Activated CD4-positive, alpha-beta T cell treated with anti-CD3 and anti-CD28 coated beads for 4 hours (primary cell): ENCODE results near the gene KIAA1328.
"Not testable (repeated sequence)": the region's sequence is repeated elsewhere in the genome, so short reads cannot be mapped to it uniquely, and the experiment has no call there.

Experiments
- DNase-seq, 2 donors: peaks; one replicate each; pipeline ENCODE4 v3.0.0-alpha.2; 2020

Gene KIAA1328

GRCh38 chr18:36828157-36828629, 734 bp upstream of the KIAA1328 start:
- peak; percentile 14 to 15 for DNase-seq

DNA sequence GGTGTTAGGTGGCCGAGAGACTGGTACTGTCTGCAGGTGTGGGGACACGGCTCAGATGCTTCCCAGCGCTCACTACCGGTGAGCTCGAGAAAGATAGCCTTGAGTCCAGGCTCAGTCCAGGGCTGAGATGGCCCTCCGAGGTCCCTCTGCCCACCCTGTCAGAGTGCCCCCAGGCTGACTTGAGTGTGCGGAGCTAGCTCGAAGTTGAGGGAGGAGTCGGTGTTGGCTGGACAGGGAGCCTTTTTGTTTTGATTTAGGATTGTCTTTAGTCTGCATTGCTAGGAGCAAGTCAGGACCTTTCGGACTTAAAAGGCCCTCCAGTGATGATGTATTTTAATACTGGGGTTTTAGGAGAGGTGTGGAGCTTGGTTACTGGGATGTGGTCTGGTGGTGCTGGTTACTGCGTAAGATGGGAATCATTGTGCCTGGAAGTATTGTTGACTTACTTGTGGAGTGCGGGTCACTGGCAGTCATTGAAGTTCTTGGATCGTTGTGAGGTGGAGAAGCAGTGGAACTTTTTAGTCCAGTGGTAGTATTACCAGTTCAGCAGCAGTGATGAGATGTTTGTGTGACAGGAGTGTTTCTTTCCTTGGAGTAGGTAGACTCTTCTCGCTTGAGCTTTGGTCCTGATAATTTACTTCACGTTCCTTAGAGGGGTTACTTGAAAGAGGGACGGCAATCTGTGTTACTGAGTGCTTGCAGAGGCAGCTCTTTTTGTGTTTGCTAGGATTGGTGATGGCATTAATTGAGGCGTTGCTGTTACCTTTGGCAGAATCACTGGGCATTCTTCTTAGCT, 633 bp downstream of the KIAA1328 start:
- no peak for DNase-seq

- no peak for DNase-seq
Observed at GRCh38 chr18:36830158-36830495, 1.2 kb downstream of the KIAA1328 start.

DNA sequence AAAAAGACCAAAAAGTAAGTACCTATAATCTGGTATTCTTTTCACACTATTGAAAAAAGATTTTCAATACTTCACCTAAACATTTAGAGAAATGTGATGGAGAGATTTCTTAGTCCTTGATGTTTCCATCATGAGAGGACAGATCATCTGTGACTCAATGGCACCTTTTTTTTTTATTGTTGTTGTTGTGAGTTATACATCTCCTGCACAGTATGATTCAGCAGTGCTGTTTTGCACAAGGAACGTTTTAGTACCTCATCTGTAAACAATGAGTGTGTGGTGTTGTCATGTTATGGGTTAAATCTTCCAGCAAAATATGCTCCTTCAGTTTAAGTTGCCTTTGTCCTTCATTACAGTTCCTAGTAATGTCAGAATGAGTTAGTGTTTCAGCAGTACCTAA, 2.2 kb downstream of the KIAA1328 start:
- no peak for DNase-seq

DNA sequence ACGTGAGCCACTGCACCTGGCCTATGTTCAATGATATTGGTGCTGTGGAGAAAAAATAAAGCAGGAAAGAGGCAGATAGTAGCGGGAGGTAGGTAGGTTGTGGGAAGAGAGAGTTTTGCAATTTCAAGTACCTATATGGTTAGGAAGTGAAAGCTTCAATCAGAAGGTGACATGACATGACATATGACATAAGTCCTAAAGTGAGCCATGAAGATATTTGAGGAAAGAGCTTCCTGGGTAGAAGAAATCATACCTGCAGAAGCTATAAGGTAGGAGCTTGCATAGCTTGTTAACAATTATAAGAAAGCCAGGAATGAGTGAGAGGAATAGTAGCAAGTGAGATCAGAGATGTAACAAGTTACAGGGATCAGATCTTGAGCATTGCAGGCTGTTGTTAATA, 4.2 kb downstream of the KIAA1328 start:
- no peak for DNase-seq

- no peak for DNase-seq
Observed at GRCh38 chr18:36835927-36836326, 7.0 kb downstream of the KIAA1328 start.

GRCh38 chr18:36839835-36840234, 10.9 kb downstream of the KIAA1328 start:
- no peak for DNase-seq

DNA sequence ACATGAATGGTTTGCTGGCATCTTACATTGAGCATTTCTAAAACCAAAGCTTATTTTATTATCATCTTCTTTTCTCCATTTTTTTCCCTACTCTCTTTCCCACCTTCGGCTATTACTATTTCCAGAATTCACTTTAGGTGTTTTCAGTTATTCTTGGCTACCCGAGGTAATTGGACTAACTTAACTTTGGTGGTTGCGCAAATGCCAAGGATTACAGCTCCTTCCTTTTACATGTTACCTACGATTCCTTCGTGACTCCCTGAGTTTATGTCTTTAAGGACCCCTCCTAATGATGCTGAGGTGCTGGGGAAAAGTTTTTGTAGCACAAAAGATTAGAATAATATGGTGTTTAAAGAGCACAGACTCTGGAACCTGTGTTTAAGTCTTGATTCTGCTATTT, 14.3 kb downstream of the KIAA1328 start:
- DNase-seq = no peak

DNA sequence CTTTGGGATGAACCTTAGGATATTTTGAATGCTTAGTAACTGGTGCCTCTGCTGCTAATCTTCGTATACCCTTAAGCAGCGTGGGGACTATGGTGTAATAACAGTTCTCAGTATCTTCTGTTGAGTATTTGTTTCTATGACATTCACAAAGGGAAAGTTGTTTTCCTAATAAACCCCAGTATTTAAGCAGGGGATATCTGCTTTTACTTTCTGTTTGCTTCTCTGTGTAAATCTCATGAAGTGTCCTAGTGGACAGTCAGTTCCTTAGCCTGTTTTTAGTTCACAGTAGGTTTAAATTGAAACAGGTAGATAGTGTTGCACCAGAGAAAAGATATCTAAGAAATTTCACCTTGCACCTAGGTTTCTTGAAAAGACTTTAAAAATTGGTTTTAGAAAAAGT, 14.9 kb downstream of the KIAA1328 start:
- no peak for DNase-seq

- DNase-seq = no peak
Observed at GRCh38 chr18:36848609-36849008, 19.7 kb downstream of the KIAA1328 start.

- DNase-seq = no peak
Observed at GRCh38 chr18:36849288-36850006, 20.5 kb downstream of the KIAA1328 start.

- no peak for DNase-seq
Observed at GRCh38 chr18:36850527-36851201, 21.7 kb downstream of the KIAA1328 start.

GRCh38 chr18:36851202-36851590, 22.3 kb downstream of the KIAA1328 start:
- DNase-seq = no peak

DNA sequence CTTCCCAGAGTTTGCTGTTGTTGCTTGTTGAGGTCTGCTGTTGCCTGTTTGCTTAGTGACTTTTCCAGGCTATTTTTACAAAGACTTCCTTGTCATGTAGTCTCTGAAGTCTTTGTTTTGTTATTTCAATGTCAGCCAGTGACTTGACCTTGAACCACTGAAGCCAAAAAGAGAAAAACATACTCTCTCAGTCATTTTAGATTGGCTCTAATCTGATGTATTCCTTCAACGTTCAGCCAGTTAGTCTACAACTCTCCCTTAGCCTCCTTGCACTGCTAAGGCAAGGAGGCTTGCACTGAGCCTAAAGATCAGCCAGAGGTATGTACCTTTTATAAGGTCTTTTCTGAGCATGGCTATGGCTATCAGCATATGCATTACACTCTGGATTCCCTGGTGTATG, 27.9 kb downstream of the KIAA1328 start:
- DNase-seq = no peak

DNA sequence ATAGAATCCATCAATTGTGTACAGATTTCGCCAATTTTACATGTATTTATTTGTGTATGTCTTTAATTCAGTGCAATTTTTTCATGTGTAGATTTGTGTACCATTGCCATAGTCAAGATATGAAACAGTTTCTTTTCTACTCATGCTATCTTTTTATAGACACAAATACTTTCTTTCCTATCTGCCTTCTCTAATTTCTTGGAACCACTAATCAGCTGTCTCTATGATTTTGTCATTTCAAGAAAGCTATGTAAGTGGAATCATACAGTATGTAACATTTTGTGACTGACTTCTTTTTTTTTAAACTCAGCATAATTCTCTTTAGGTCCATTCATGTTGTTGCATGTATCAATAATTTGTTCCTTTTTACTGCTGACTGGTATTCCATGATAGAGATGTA, 33.3 kb downstream of the KIAA1328 start:
- DNase-seq = no peak

DNA sequence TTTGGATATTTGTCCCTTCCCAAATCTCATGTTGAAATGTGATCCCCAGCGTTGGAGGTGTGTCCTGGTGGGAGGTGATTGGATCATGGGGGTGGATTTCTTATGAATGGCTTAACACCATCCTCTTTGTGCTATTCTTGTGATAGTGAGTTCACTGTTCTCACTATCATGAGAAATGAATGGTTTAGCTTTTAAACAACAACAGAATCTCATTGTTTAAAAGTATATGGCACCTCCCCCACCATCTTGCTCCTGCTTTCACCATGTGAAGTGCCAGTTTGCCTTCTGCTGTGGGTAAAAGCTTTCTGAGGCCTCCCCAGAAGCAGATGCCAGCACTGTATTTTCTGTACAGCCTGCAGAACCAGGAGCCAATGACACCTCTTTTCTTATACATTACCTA, 38.1 kb downstream of the KIAA1328 start:
- DNase-seq = no peak

- no peak for DNase-seq
Observed at GRCh38 chr18:36871801-36872200, 42.9 kb downstream of the KIAA1328 start.

- no peak for DNase-seq
Observed at GRCh38 chr18:36872329-36872728, 43.4 kb downstream of the KIAA1328 start.

- not testable (repeated sequence) for DNase-seq
Observed at GRCh38 chr18:36873826-36874225, 44.9 kb downstream of the KIAA1328 start.

GRCh38 chr18:36879796-36880195, 50.9 kb downstream of the KIAA1328 start:
- DNase-seq = not testable (repeated sequence)

- no peak for DNase-seq
Observed at GRCh38 chr18:36885981-36886380, 57.1 kb downstream of the KIAA1328 start.

DNA sequence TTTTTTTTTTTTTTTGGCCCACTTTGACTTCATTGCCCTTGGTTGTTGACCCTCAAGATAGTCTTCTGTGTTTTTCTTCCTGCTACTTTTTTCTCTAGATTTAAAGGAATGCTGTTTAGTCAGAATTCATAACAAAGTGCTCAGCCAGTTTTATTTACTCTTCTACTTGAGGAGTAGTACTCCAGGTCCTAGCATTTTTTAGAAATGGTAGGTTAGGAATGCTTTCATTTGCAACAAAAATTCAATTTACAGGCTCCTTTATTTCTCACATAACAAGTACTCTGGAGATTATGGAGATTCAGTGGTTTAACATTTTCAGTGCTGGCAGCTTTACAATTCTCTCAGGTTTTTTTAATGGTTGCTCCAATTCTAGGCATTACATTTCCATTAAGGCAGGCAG, 58.2 kb downstream of the KIAA1328 start:
- no peak for DNase-seq

DNA sequence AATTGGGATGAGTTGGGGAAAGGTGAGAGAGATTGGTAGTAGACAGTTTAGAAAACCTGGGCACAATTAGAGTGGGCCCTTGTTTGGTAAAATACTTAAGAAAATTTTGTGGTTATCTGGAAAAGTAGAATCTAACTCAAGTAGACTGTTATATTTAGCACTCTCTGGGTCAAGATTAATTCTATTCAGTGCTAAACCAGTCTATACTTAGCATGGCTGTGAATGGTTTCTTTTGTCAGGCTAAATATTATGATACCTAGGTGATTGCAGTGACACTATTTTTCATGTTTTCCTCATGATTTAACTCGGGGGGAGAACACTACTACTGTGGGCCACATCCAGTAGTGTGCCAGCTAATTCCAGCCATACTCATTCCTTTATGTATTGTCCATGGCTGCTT, 58.9 kb downstream of the KIAA1328 start:
- no peak for DNase-seq

DNA sequence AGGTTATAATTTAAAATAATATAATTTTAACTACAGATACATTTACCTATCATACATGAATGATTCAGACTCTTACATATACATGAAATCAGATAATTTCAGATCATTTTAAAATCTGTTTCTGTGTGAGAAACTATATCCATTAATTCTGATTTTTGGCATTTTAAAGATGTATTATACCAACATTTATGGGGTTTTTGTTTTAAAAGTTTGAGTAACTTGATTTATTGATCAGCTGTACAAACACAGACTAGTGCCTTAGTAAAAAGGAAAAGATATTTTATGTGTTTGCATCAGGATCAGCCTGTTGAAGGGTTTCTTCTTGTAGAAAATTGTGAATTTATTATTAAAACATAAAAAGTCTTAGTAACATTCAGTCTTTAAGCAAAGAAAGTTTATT, 59.9 kb downstream of the KIAA1328 start:
- no peak for DNase-seq
